Smooth muscle cell of the umbilical artery (primary cell): ENCODE measurements around the gene HTR6. TPM values are rescaled to one million over a fixed set of nuclear protein-coding genes. Genes with fewer than 3 reads are reported as not detected.

Source experiments
- total RNA-seq: library from RNA; depleted of rRNA; stranded (reverse); fragments of >200 nt; gene quantifications from 2 replicates; pipeline ENCODE4 v1.2.3, GENCODE V29; 2014

HTR6 gene
- not detected in 2 replicates for total RNA-seq

GRCh38 chr1:19664453-19665185 is at the start of gene HTR6:
Gene HTR6, plus strand, starts transcription at chr1:19664875. Its CDS starts 879 bp downstream, at chr1:19665754.

DNA sequence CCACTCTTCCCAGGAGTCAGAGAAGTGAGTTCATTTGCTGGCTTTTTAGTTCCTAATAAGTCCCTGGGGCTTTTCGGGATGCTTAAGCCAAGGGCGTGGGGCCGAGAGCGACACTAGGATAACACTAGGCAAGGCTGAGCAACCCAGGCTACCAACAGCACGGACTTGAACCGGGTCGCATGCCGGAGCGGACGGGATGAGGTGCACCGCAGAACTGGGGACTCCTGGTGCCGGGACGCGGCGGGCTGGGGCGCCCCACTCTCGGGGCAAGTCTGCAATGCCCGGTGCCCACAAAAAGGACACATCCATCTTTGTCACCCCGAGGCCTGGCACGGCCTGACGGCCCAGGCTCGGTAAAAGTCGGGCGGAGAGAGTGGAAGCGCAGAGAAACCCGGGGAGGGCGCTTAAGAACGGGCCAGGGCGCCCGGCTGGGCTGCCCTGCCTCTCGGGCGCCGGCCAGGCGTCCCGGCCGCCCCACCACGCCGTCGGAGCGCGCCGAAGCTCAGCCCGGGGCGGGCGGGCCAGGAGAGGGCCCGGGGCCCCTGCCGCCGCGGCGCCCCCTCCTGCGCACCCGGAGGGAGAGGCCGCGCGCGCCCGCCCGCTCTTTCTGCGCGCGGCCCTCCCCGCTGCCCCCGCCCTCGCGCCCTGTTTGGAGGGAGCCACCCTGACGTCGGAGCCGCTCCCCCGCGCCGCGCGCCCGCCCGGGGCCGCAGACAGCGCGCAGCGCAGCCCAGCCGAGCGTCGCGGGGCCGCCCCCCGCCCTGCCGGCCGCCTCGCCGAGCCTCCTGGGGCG is 20.9 kb upstream of the HTR6 start, which contains the start of gene NBL1:
Gene NBL1, plus strand, starts transcription at position 710 of the 793 bp plus-strand sequence. CDS start 10,720 bp downstream, outside the sequence.

Other genes starting within 250 kb of the HTR6 start
- 145 and 196 TPM in 2 replicates for gene CAPZB, start 179.3 kb upstream of the HTR6 start, total RNA-seq
- gene NBL1, start 20.6 kb upstream of the HTR6 start, total RNA-seq, result 57.9 and 99.5 TPM in 2 replicates
- gene TMCO4, start 135.0 kb downstream of the HTR6 start, total RNA-seq, result 5.0 and 6.6 TPM in 2 replicates
- not detected in 2 replicates for gene RNF186, start 150.4 kb downstream of the HTR6 start, total RNA-seq
- gene OTUD3, start 217.5 kb downstream of the HTR6 start, total RNA-seq, result 7.7 and 10.3 TPM in 2 replicates